ENCODE measurements around the gene TYSND1.

The TYSND1 gene

GRCh38 chr10:70119197-70119596, 27.3 kb downstream of the TYSND1 start:
- Histone ChIP-seq H3K36me3 (ENCODE audit: insufficient read depth, low read length) (no peaks in the 10 kb centered on the region), H2AFZ (ENCODE audit: low read length) (no peak overlapping the region), H3K27me3 (ENCODE audit: insufficient read depth, low read length, poor library complexity, severe bottlenecking) (no peaks in the 10 kb centered on the region), H3K4me1 (ENCODE audit: insufficient read depth, low read length, poor library complexity, severe bottlenecking) (peaks cover 6% of the 10 kb centered on the region), H3K9me2 (replicated peaks; ENCODE audit: low read depth, low read length) (no peaks in the 10 kb centered on the region), H3F3A (ENCODE audit: low read depth) (no peaks in the 10 kb centered on the region), H3K4me2 (ENCODE audit: low read depth, low read length, poor library complexity, severe bottlenecking) (no peak overlapping the region), H3K9me3 (ENCODE audit: insufficient read depth, low read depth, low read length) (no peaks in the 10 kb centered on the region), H3K9ac (ENCODE audit: low read depth, low read length, poor library complexity, severe bottlenecking) (no peak overlapping the region), H3K79me2 (ENCODE audit: insufficient read depth, low read length) (no peaks in the 10 kb centered on the region), H3K4me3 (ENCODE audit: low read length, poor library complexity, severe bottlenecking) (no peak overlapping the region), H4K20me1 (ENCODE audit: insufficient read depth, low read length, poor library complexity, severe bottlenecking) (no peaks in the 10 kb centered on the region)
- TF ChIP-seq, protein P1, sequence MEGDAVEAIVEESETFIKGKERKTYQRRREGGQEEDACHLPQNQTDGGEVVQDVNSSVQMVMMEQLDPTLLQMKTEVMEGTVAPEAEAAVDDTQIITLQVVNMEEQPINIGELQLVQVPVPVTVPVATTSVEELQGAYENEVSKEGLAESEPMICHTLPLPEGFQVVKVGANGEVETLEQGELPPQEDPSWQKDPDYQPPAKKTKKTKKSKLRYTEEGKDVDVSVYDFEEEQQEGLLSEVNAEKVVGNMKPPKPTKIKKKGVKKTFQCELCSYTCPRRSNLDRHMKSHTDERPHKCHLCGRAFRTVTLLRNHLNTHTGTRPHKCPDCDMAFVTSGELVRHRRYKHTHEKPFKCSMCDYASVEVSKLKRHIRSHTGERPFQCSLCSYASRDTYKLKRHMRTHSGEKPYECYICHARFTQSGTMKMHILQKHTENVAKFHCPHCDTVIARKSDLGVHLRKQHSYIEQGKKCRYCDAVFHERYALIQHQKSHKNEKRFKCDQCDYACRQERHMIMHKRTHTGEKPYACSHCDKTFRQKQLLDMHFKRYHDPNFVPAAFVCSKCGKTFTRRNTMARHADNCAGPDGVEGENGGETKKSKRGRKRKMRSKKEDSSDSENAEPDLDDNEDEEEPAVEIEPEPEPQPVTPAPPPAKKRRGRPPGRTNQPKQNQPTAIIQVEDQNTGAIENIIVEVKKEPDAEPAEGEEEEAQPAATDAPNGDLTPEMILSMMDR (conservative IDR thresholded peaks at IDR 0.05; ENCODE audit: low read length), result no peak
- TF ChIP-seq EZH2phosphoT487 (IDR thresholded peaks at IDR 0.05; ENCODE audit: borderline replicate concordance), result no peak

DNA sequence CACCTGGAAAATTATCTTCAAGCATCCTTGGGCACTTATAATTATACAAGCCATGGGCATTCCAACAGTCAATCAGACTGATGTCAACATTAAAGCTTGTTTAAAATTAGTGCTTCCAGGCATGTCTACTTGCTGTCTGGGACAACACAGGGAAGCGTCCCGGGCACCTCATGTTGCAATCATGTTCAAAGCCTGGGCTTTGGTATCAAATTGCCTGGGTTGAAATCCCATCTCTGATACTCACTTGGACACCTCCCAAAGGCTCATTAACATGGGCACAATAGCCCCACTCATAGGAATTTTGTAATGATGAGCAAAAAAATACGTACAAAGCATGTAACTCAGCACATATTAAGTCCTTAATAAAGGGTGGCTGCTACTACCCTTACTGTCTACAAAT, 28.3 kb downstream of the TYSND1 start:
- H3K27me3 ChIP-seq (ENCODE audit: insufficient read depth, low read length, poor library complexity, severe bottlenecking), result no peaks in the 10 kb centered on the region
- H3K4me1 ChIP-seq (ENCODE audit: insufficient read depth, low read length, poor library complexity, severe bottlenecking), result peaks cover 6% of the 10 kb centered on the region
- no peak overlapping the region for H3K4me3 ChIP-seq (ENCODE audit: low read length, poor library complexity, severe bottlenecking)
- no peaks in the 10 kb centered on the region for H3K9me2 ChIP-seq (replicated peaks; ENCODE audit: low read depth, low read length)
- no peaks in the 10 kb centered on the region for H3K9me3 ChIP-seq (ENCODE audit: insufficient read depth, low read depth, low read length)
- H4K20me1 ChIP-seq (ENCODE audit: insufficient read depth, low read length, poor library complexity, severe bottlenecking), result no peaks in the 10 kb centered on the region
- H3F3A ChIP-seq (ENCODE audit: low read depth), result no peaks in the 10 kb centered on the region
- H3K4me2 ChIP-seq (ENCODE audit: low read depth, low read length, poor library complexity, severe bottlenecking), result no peak overlapping the region
- H3K36me3 ChIP-seq (ENCODE audit: insufficient read depth, low read length), result no peaks in the 10 kb centered on the region
- no peak overlapping the region for H3K9ac ChIP-seq (ENCODE audit: low read depth, low read length, poor library complexity, severe bottlenecking)
- H2AFZ ChIP-seq (ENCODE audit: low read length), result no peak overlapping the region
- H3K79me2 ChIP-seq (ENCODE audit: insufficient read depth, low read length), result no peaks in the 10 kb centered on the region
- no peak for TF ChIP-seq EZH2phosphoT487 (IDR thresholded peaks at IDR 0.05; ENCODE audit: borderline replicate concordance)
- TF ChIP-seq, protein P1 (conservative IDR thresholded peaks at IDR 0.05; ENCODE audit: low read length), result no peak

DNA sequence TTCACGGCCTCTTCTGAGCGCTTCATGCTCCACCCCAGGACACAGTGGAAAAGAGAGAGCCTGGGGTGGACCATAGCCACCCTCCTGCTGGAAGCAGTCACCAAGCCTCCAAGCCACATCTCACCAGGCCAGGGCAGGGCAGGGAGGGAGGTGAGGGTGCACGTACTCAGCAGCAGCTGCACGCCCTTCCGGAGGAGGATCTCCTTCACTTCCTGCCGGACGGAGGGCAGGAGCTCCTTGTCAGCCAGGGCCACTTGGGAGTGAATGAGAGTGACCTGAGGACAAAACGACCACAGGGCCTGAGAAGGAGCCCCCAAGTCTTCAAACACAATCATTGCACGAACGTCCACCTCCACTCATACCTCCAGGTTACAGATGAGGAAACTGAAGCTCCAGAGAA, 28.9 kb downstream of the TYSND1 start:
- Histone ChIP-seq H3K36me3 (ENCODE audit: insufficient read depth, low read length) (no peaks in the 10 kb centered on the region), H4K20me1 (ENCODE audit: insufficient read depth, low read length, poor library complexity, severe bottlenecking) (no peaks in the 10 kb centered on the region), H3K27me3 (ENCODE audit: insufficient read depth, low read length, poor library complexity, severe bottlenecking) (no peaks in the 10 kb centered on the region), H3K4me3 (ENCODE audit: low read length, poor library complexity, severe bottlenecking) (no peak overlapping the region), H3K4me2 (ENCODE audit: low read depth, low read length, poor library complexity, severe bottlenecking) (no peak overlapping the region), H3K9ac (ENCODE audit: low read depth, low read length, poor library complexity, severe bottlenecking) (no peak overlapping the region), H3K9me3 (ENCODE audit: insufficient read depth, low read depth, low read length) (no peaks in the 10 kb centered on the region), H2AFZ (ENCODE audit: low read length) (no peak overlapping the region), H3F3A (ENCODE audit: low read depth) (no peaks in the 10 kb centered on the region), H3K9me2 (replicated peaks; ENCODE audit: low read depth, low read length) (no peaks in the 10 kb centered on the region), H3K4me1 (ENCODE audit: insufficient read depth, low read length, poor library complexity, severe bottlenecking) (peaks cover 4% of the 10 kb centered on the region), H3K79me2 (ENCODE audit: insufficient read depth, low read length) (no peaks in the 10 kb centered on the region)
- TF ChIP-seq EZH2phosphoT487 (IDR thresholded peaks at IDR 0.05; ENCODE audit: borderline replicate concordance), result no peak
- TF ChIP-seq, protein P1 (conservative IDR thresholded peaks at IDR 0.05; ENCODE audit: low read length), result no peak

All from Loucy (cell line).